ENCODE results near the gene KLK6.

The KLK6 gene

GRCh38 chr19:50969413-50969760 is at the start of gene KLK6:
Gene KLK6 (minus strand): TSS chr19:50969591. CDS start chr19:50968104, 1,487 bp downstream.
- DNase-seq, result no peak

DNA sequence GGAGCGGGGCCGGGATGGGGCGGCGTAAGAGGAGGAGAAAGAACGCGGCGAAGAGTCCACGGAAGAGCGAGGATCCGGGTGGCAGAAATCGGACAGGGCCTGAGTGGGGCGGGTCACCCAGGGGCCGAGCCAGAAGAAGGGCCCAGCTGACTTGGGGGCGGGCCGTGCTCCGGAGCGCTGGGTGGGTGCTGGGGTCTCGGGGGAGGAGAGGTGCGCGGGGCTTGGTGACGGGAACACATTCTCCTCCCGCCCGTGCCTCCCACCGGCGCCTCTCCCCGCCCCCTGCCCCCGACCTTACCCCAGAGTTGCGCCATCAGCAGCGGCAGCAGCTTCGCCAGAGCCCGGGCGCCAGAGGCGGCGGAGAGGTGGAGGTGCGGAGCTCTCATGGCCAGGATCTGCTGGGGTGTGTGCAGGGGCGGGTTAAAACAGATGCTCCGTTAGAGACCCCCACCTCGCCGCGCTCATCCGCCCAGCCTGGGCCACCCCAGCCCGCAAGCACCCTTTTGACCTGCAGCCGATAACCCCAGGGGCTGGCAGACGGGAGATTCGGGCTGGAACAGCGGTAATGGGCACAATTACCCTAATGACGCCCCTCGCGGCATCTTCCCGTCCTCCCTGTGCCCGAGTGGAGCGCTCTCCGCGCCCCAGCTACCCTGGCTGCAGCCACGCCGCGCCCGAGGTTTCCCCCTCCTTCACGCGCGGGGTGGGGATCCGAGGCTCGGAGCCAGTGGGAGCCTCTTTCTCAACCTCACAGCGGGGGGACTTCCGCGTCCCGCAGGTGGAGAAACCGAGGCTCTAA is 49.6 kb upstream of the KLK6 start:
- DNase-seq, result no peak

GRCh38 chr19:51016798-51017683 is 47.6 kb upstream of the KLK6 start:
- peak; percentile 24 for DNase-seq

DNA sequence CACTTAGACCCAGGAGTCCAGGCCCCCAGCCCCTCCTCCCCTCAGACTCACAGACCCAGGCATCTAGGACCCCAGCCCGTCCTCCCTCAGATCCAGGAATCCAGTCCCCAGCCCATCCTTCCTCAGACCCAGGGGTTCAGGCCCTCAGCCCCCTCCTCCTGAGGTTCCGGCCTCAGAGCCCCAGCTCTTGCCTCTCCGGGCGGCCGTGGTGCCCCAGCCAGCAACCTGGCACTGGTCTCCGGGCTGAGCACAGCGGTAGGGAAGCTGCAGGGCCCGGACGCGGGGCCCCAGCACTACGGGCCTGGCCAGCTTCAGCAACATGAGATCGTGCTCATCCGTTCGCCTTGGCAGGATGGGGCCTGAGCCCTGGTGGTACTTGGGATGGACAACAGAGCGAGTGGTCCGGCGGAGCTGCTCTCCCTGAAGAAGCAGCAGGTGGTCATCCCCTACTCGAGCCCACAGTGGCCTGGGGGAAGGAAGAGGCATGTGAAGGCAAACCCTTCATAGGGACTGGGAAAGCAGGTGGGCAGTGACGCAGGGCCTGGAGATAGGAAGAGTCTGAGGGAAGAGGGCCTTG is 46.4 kb upstream of the KLK6 start:
- no peak for DNase-seq

- no peak for DNase-seq
Measured at GRCh38 chr19:51014242-51014641, 44.9 kb upstream of the KLK6 start.

DNA sequence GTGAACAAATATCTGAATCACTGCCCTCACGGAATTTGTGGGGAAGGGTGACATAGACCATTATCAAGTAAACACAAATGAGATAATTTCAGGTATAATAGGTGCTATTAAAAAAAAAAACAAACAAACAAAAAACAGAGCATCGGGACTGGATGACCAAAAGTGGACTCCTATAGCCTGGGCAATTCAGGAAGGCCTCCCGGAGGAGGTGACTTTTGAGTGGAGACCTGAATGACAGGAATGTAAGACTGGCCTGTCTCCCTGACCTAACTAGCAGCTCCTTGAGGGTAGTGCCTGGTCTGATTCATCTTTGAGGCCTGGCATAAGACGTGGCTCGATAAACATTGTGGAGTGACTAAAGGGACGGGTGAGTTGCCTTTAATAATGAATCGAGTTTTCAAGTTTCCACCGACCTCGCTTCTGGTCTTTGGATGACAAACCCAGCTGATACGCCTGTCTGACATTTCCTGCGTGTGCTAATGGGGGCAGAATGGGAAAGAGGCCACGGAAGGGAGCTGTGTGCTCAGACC is 43.3 kb upstream of the KLK6 start:
- DNase-seq, result no peak

- no peak for DNase-seq
Measured at GRCh38 chr19:51010066-51010795, 40.8 kb upstream of the KLK6 start.

GRCh38 chr19:51009061-51009891 is 39.9 kb upstream of the KLK6 start:
- no peak for DNase-seq

- DNase-seq, result no peak
Measured at GRCh38 chr19:51007488-51007887, 38.1 kb upstream of the KLK6 start.

GRCh38 chr19:51006406-51006805 is 37.0 kb upstream of the KLK6 start:
- no peak for DNase-seq

DNA sequence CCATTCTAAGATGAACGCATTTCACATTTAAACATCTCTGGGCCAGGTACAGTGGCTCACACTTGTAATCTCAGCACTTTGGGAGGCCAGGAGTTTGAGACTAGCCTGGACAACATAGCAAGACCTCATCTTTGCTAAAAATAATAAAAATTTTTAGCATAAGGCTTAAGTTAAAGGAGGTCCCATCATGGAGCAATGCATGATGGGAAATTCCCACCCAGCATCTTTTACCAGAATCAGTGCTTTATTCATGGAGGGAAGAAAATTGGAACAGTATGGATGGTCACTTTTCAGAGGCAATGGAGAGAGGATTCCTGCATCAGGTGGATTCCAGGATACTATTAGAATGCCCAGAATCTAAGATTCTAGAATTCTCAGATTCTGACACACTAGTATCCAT is 35.9 kb upstream of the KLK6 start:
- no peak for DNase-seq

DNA sequence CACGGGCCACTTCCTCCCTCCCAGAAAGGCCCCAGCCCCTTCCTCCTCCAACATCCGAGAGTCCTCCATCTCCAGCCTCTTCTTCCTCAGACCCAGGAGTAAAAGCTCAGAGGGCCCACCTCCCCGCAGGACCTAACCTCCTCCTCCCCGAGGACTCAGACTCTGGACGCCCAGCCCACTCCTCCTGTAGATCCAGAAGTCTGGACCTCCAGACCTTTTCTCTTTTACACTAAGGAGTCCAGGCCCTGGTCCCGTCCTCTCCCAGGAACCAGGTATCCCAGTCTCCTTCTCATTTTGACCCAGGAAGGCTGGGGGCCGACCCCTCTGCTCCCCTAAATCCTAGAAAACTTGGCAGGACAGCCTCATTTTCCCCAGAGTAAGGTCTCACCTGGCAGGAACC is 33.9 kb upstream of the KLK6 start:
- DNase-seq, result no peak

DNA sequence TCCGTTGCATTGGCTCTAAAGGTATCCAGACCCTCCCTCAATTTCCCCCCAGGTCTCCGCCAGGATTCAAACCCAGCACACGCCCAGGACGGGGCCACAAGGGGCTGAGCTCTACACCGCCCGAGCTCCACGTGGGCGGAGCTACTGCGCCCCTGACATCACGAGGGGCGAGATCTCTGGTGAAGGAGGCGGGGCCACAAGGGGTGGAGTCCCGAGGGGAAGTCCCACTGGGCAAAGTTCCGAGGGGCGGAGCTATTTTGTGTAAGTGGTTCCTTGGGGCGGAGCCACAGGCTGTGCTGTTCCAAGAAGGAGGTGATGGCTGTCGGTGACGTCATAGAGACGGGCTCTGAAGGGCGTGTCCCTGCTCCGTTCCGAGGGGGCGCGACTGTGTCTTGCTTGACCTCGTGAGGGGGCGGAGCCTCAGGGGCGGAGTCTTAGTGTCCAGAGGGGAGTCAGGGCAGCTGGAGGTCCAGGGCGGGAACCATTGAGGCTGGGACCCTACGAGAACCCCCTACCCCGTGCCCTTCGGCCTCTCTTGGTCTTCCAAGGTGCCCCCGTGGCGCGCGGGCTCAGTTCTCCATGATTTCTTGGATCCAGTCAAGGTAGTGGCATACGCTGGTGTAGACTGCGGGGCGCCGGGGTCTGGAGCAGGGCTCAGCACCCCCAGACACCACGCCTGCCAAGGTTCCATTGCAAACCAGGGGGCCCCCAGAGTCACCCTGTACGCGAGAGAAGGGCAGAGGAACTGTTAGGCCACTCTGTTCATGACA is 33.3 kb upstream of the KLK6 start:
- DNase-seq, result no peak

GRCh38 chr19:51002089-51002532 is 32.7 kb upstream of the KLK6 start:
- DNase-seq, result no peak

DNA sequence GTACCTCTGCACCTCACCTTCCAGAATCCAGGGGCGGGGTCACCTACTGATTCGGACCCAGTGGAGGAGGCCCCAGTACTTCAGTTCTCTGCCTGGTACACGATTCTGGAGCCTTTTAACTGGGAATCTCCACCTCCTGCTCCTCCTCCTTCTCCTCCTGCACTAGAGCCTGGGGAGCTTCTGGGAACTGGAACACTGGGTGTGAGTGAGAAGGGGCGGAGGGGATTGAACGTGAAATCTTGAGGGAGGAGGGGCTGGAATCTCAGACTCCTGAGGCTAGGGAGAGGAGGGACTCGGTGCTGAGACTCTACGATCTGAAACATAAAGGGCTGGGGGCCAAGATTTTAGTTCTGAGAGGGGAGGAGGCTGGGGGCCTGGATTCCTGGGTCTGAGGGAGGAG is 32.1 kb upstream of the KLK6 start, which contains the start of gene KLK8:
Gene KLK8 (minus strand): TSS at position 90 of the 400 bp plus-strand sequence. CDS start 437 bp downstream, outside the sequence.
- DNase-seq, result no peak

- DNase-seq, result no peak
Measured at GRCh38 chr19:51000981-51001380, 31.6 kb upstream of the KLK6 start.

- no peak for DNase-seq
Measured at GRCh38 chr19:51000426-51000825, 31.0 kb upstream of the KLK6 start.

DNA sequence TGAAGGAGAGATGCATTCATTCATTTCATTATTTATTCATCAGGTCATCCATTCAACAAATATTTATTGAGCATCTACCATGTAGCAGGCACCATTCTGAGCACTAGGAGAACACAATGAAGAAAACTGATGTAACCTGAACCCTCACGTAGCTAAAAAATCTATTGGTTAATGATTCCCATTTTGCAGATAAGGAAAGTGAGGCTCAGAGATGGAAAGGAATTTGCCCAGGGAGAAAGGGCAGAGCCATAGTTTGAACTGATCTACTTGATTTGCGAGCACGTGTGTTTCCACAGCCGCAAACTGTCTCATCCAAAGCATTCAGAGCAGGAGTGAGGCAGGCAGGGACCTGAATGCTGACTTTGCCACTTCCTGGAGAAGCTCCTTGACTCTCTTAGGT is 29.3 kb upstream of the KLK6 start:
- no peak for DNase-seq

GRCh38 chr19:50998061-50998460 is 28.7 kb upstream of the KLK6 start:
- no peak for DNase-seq

DNA sequence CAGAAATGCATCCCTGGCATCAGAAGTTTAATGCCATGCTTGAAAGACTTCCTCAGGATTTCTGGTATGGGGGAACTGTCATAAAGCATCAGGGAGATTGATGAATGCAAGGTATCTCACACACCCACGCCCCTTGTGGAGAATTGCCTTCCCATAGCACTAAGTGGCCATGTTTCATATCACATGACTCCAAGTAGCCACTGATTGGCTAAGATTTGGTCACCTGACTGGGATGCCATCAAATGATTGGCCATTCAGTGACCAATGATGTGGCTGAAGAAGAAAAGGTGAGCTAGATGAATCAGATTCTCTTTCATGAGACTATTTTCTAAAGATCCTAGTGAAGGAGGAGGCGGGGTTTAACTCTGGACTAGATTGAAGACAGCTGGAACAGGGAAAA is 24.7 kb upstream of the KLK6 start:
- no peak for DNase-seq

- no peak for DNase-seq
Measured at GRCh38 chr19:50992666-50993035, 23.3 kb upstream of the KLK6 start.
